ENCODE measurements around the gene MYG1. TPM values are rescaled to one million over a fixed set of nuclear protein-coding genes. Genes with fewer than 3 reads are reported as not detected.
A peak's percentile ranks its signal among the peaks of the same experiment; 100 is the strongest.

The MYG1 gene
- total and polyA plus RNA-seq, 2 of the 13 experiments (the other 11 are each of a cell fraction or from before 2014, with no cell fraction given) = 38.6 to 58.0 TPM

- TF ChIP-seq ETS1 (CRISPR knock-in tag; IDR thresholded peaks at IDR 0.05) (no peak), ATF6 (CRISPR knock-in tag; conservative IDR thresholded peaks at IDR 0.05) (no peak), ZNF318 (CRISPR knock-in tag; IDR thresholded peaks at IDR 0.05) (peak; percentile 90; the same call in 1 of the 2 replicates), ZBTB40 (IDR thresholded peaks at IDR 0.05) (peak; percentile 94), ZBTB40 (CRISPR knock-in tag; IDR thresholded peaks at IDR 0.05) (peak; percentile 34; the same call in 1 of the 2 replicates), ZNF354B (CRISPR knock-in tag; IDR thresholded peaks at IDR 0.05) (peak; percentile 77; the same call in 1 of the 2 replicates)
These were observed at the start of gene MYG1 (continued) for GRCh38 chr12:53299454-53300180.

Data from HepG2 (cell line).